Measurements from ENCODE around the gene SPTSSB. TPM values are rescaled to one million over a fixed set of nuclear protein-coding genes. Genes with fewer than 3 reads are reported as not detected.

The SPTSSB gene
- total RNA-seq, 1 experiment from 2014 or later, result not detected

DNA sequence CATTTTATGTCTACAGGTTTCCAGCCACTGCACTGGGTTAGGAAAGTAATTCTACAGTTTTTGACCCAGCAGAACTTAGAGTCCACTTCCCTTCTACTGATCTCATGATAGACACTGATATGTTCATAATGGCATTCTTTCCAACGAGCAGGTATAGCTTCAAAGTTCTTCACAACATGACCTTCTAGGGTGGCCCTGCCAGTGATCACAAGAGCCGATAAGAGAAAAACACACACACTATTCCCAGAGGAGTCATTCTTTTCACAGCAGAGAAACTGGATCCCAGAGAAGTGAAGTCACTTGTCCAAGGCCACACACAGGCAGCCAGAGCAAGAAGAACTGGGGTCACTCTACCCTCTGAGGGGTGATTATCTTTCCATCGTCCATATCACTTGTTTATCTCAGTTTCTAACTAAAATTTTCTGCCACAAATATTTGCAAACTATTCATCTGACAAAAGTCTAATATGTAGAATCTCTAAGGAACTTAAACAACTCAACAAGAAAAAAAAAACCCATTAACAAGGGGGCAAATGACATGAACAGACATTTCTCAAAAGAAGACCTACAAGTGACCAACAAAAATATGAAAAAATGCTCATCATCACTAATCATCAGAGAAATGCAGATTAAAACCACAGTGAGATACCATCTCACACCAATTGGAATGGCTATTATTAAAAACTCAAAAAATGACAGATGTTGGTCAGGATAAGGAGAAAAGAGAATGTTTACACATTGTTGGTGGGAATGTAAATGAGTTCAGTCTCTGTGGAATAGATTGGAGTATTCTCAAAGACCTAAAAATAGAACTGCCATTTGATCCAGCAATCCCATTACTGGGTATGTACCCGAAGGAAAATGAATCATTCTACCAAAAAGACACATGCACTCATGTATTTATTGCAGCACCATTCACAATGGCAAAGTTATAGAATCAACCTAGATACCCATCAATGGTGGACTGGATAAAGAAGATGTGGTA is 31.5 kb downstream of the SPTSSB start:
- no peak for DNase-seq (ENCODE audit: low read depth)

DNA sequence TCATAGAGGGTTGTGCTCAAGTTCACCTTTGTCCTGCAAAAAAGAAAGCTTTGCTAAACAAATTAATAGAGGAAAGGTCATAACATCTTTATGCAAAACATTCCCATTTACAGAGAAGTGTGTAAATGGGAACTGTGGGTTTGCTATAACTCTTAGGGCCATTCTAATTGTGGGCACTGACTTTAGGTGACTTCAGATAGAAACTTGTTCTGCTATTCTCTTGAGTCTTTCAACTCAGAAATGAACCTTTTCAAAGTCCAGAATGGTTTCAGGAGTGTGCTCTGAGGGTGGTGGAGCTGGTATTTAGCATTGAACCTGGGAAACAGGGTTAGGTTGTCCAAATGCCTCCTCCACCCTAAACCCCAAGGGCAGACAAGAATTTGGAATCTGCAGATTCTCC is 34.0 kb downstream of the SPTSSB start:
- DNase-seq (ENCODE audit: low read depth), result no peak

DNA sequence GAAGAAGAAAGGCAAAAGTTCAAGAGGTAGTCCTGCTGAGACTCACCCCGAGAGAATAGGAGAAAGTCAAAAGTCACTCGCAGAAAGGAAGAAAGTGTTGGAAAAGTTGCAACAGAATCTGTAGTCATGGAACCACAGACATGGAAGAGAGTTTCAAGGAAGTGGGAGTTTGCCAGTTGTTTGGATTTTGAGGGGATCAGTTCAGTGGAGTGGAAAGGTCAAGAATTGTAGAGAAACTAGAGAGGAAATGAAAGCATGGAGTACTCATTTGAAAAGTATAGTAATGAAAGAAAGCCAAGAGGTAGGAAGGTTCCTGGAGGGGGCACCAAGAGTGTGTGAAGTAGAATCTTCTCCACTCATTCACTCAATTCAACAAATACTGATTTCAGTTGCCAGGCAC is 34.7 kb downstream of the SPTSSB start:
- no peak for DNase-seq (ENCODE audit: low read depth)

DNA sequence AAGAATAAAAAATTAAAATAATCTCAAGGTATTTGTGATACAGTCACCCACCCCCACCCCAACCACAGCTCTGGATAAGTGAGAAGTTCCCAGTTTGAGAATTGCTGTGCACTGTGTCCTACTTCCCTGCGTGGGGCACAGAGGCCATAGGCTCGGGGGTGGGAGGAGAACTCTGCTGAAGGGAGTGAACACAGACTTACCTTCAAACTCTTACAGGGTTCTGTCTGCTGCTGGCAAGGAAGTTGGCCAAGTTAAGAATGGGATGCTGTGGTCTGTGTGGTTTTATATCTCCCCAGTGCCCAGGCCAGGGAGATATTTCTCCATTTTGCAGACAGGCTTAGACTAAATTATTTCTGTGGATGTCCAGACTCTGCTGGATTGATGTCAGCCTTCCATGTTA is 37.6 kb downstream of the SPTSSB start:
- no peak for DNase-seq (ENCODE audit: low read depth)

DNA sequence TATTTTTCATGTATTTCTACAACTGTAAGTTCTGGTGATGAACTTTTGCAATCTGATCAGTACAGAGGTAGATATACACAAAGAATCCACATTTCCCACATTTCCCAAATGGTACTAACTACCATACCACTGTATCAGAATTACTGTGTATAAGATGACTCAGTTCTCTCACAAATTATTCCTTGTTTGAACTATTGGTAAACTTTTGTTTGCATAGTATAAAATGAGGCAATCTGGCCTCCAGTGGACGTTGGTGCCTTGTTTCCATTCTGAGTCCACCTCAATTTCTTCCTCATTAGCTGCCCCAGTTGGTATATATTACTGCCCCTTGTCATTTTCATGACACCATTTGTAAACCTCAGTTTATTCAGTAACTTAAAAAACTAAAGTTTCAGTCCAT is 38.5 kb downstream of the SPTSSB start:
- DNase-seq (ENCODE audit: low read depth), result no peak

DNA sequence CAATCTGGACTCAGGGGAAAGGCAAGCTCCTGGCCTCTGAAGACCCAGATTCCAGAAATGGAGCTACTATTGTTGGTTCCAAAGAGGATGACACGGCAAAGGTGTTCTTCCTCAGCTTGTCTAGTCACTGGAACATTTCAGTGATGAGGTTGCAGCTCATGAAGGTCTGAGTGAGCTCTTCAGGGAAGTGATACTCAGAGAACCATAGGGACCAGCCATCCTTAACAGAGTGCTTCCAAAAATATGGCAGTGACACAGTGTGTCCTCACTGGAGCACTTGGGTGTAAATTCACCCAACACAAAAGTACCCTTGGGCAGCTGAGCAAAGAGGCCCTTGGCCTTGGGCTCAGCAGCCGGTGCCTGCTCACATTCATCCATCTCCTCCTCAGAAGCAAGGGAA is 46.3 kb downstream of the SPTSSB start:
- no peak for DNase-seq (ENCODE audit: low read depth)

DNA sequence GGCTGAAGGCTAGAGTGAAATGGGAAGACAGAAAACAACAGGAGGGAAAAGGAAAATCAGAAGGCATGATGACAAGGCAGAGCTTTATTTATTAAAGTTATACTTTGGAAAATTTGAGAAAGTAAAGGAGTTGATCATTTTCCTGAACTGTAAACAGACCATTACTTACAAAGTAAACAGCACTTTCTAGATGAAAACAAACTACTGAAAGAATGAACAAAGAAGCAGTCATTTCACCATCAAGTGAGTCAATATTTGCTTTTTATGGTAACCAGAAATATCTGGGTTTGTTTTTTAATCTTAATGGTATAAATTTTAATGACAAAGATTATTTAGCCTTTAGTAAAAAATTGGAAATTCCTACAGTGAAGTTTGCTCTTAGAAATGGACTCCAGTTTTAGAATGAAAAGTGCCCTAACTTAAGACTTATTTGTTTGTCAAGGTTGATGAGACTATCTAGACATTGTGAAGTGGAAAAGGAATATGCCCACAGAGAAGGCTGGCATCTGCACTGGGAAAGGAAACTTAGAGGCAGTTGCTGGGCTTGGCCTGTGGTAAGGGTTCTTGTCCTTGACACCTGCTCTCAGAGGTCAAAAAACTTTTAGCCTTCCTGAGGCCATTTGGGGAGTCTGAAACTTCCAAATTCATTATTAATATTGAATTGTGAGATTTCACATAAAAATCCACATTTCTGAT is 47.2 kb downstream of the SPTSSB start:
- DNase-seq (ENCODE audit: low read depth), result no peak

DNA sequence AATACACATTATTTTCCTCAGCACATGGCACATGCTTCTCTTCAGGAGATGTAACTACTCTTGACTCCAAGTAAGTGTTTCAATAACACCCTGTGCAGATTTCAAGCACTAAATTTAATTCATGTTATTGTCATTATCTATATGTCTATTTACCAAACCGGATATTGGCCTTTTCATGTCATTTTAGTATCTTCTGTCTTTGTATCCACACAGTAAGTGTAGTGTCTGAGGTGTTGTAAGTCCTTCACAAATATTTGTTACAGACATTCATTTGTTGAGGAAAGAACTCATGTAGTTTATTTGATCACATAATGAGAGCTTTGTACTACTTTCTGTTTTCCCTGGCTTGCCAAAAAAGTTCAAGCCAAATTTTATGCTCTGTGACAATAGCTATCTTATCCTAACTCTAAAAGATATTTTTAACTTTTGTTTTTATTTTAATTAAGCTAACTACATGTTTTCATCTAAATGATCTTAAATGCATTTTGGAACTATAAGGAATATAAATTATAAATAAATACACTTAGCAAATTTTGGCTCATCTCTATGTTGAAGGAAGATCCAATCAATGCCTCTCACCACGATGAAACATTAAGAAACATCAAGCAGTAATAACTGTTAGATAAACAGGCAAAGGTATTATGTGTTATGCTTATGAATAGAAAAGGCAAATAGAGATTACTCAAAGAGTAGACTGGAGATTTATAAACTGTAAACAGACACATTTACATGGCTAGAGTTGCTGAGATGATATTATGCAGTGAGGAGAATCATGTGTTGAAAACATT is 48.3 kb downstream of the SPTSSB start:
- DNase-seq (ENCODE audit: low read depth), result no peak

DNA sequence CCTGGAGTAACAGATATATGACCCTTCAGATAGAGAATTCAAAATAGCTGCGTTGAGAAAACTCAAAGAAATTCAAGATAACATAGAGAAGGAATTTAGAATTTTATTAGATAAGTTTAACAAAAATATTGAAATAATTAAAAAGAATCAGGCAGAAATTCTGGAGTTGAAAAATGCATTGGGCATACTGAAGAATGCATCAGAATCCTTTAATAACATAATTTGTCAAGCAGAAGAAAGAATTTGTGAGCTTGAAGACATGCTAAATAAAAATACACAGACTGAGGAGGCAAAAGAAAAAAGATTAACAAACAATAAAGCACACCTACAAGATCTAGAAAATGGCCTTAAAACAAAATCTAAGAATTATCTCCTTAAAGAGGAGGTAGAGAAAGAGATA is 50.5 kb downstream of the SPTSSB start:
- DNase-seq (ENCODE audit: low read depth), result no peak

DNA sequence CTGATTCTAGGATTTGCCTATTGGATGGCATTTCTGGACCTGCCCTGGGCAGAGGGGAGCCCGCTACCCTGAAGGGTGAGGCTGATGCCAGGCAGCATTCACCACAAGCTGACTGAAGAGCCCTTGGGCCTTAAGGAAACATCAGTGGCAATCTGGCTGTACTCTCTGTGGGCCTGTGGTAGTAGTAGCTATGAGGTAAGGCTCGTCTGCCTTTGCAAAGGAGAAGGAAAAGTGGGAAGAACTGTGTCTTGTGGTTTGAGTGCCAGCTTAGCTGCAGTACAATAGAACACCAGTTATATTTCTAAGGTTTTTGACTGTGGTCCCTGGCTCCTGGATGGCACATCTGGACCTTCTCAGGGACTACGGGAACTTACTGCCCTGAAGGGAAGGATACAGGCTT is 51.5 kb downstream of the SPTSSB start:
- no peak for DNase-seq (ENCODE audit: low read depth)

DNA sequence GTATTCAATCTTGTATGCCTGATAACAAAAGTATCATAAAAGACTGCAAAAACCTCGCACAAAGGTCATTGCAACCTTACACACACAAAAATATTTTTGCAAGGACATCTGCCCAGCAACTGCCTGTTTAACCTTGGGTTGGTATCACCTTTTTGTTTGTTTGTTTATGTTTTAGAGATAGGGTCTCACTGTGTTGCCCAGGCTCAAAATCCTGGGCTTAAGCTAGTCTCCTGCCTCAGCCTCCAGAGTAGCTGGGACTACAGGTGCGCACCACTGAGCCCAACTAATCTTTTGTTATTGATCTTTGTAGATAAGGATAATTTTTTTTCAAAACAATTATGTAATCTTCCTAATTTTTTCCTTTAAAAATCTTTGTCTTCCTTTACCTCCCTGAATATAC is 54.2 kb downstream of the SPTSSB start:
- DNase-seq (ENCODE audit: low read depth), result no peak

DNA sequence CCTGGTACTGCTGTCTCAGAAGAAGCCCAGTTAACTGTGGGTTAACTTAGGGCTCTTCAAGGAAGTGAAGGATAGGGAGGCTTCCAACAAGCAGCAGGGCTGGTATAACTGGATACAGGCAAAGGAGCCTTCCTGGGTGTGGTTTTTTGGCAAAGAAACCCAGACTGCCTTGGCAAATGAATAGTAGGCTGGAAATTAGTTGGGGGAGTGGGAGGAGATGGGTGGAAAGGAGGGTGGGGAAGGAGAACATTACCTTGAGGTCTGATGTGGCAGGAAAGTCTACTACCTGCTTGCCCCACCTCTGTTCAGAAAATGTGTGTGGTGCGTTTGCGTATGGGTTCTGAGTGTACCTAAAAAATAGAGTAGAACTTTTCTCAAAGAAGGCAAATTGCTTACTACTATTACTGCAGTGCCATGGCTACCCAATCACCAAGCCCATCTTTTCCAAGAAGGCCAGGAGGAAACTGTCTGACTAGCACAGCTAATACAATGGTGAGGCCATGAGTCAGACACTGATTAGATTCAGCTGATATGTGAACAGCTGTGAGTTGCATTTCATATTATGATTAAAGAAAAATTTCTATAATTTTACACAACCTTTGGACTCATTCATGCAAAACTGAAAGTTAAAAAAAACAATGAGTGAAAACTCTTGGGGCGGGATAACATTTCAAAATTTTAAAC is 55.2 kb downstream of the SPTSSB start:
- DNase-seq (ENCODE audit: low read depth), result peak; percentile 46

DNA sequence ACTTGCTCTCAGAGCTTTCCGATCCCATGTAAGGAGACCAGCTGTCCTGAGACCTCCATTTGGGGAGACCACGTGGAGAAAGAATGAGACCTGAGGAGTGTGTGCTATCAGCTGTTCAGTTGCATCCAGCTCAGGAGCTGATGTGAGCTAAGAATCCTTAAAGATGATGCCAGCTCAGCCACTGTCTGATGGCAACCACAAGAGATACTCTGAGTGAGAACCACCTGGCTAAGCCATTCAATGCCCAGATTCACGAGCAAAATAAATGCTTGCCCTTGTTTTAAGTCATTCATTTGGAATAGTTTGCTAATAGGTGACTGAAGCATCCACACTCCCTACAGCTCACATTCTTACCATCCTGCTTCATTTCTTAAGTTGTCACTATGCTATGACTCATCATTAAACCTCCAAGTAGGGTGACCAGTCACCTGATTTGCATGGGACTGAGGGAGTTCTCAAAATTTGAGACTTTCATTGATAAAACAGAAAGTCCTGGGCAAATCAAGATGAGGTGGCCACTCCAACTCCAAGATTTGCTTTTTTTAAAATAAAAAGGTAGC is 56.4 kb downstream of the SPTSSB start:
- DNase-seq (ENCODE audit: low read depth), result no peak

DNA sequence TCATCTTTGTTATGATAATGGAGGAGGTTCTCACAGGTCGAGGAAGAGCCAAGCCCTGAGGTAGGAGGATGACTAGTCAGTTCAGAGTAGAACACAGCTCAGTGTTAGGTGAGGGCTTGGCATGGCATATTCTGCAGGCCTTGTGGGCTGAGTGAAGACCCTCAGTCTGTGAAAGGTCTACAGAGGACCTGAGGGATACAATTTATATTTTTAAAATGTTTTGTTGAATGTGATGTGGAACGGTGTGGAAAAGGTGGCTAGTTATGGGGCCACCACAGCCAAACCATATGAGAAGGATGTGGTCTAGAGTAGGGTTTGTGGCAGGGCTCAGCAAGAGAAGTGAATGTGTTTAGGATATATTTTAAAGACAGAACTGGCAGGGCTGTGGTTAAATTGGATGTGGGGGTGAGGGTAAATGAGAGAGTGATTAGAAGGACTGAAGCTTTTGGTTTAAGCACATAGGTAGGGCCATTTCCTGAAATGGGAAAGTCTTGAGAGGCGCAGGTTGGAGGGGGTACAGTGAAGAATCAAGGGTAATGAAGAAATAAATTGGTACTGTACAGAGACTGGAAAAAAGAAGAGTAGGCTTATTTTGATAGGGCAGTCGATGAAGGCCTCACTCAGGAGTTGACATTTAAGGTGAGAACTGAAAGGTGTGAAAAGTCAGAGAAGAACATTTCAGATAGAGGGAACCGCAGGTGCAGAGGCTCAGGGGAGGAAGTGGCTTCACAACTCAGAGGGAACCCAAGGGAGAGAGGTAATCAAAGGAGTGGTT is 60.5 kb downstream of the SPTSSB start:
- no peak for DNase-seq (ENCODE audit: low read depth)

DNA sequence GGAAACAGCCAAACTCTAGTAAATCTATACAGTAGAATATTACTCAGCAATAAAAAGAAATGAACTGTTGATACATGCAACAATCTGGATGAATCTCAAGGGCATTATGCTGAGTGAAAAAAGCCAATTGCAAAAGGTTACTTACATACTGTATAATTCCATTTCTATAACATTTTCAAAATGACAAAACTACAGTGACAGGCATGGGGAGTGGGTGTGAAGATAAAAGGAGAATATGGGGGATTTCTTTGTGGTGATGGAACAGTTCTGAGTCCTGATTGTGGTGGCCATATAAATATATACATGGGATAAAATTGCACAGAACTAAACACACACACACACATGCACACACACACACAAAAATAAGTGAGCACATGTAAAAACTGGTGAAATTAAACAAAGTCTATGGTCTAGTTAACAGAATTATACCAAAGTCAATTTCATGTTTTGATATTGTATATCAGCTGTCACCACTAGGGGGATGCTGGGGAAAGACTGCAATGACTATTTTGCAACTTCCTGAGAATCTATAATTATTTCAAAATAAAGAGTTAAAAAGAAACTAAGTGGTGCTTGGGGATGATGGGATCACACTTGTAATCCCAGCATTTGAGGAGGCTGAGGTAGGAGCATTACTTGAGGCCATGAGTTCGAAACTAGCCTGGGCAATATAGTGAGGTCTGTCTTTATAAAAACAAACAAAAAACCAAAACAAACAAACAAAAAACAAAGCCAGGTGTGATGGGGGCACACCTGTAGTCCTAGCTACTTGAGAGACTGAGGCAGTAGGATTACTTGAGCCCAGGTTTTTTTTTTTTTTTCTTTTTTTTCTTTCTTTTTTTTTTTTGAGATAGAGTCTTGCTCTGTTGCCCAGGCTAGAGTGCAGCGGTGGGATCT is 66.0 kb downstream of the SPTSSB start:
- DNase-seq (ENCODE audit: low read depth), result no peak

DNA sequence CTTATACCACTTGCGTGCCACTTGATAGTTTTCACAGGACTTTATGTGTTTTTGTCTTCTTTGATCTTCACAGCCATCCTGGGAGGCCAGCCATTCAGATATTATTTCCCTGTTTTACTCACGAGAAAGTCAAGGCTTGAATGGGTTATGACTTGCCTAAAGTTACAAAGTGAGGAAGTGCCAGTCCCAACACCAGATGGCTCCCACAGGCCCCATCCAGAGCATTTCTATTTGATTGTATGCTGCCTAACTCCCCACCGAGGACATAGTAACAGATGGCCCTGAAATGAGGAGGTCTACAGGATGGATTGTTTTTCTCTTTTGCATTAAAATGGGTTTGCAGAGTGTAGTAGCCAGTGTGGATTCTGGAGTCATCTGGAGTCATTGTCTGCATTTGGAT is 74.5 kb downstream of the SPTSSB start:
- DNase-seq (ENCODE audit: low read depth), result no peak

DNA sequence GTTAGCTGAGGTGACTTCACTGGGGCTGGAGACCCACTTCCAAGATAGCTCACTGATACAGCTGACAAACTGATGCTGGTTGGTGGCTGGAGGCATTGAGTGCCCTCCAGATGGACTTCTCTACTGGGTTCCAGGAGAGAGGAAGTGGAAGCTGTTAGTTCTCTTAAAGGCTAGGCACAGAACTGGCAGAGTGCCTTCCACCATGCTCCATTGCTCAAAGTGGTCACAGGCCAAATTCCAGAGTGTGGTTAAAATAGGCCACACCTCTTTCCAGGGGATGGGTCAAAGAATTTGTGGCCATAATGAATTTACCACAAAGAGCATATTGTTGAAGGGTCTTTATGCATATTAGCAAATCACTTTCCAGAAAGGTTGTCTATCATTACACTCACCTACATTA is 76.0 kb downstream of the SPTSSB start:
- peak; percentile 68 for DNase-seq (ENCODE audit: low read depth)
